GM20000 (cell line): Measurements from ENCODE around the gene POC1A.

Source experiments
- DNase-seq: peaks from one replicate; pipeline ENCODE4 v3.0.0; 2012; ENCODE audit warnings: low spot score
- CTCF ChIP-seq: IDR thresholded peaks from 2 replicates; pipeline ENCODE4 v1.5.1; 2012; ENCODE audit warnings: mild to moderate bottlenecking, control low read depth; ENCODE audit errors: extremely low read depth, missing control alignments

Gene POC1A

GRCh38 chr3:52053307-52054304 is 100.6 kb downstream of the POC1A start:
- TF ChIP-seq CTCF = peak; percentile 68
- peak; percentile 68 for DNase-seq

GRCh38 chr3:52052831-52053306 is 101.4 kb downstream of the POC1A start:
- DNase-seq = peak; percentile 58
- peak; percentile 16 for TF ChIP-seq CTCF

- no peak for DNase-seq
- TF ChIP-seq CTCF = no peak
Observed at GRCh38 chr3:52051444-52051843, 102.8 kb downstream of the POC1A start.

GRCh38 chr3:52050571-52050970 is 103.7 kb downstream of the POC1A start:
- TF ChIP-seq CTCF = no peak
- DNase-seq = no peak

GRCh38 chr3:52049503-52049902 is 104.7 kb downstream of the POC1A start:
- DNase-seq = no peak
- no peak for TF ChIP-seq CTCF

GRCh38 chr3:52047295-52047960 is 106.8 kb downstream of the POC1A start:
- DNase-seq = no peak
- TF ChIP-seq CTCF = no peak

GRCh38 chr3:52046902-52047239 is 107.4 kb downstream of the POC1A start:
- DNase-seq = no peak

More at GRCh38 chr3:52046902-52047239, 107.4 kb downstream of the POC1A start:
- TF ChIP-seq CTCF = no peak
